Activated CD8-positive, alpha-beta memory T cell treated with anti-CD3 and anti-CD28 coated beads for 4 hours (primary cell): Measurements from ENCODE around the gene PRELID1.

Experiments
- DNase-seq, 2 donors: peaks; one replicate each; pipeline ENCODE4 v3.0.0-alpha.2; 2020; ENCODE audit warnings: low read depth in 2 of 2

The PRELID1 gene

GRCh38 chr5:177313561-177314259, 10.1 kb downstream of the PRELID1 start:
- no peak for DNase-seq

GRCh38 chr5:177314376-177315342, 11.1 kb downstream of the PRELID1 start:
- DNase-seq = no peak

- no peak for DNase-seq
These were observed 11.8 kb downstream of the PRELID1 start for GRCh38 chr5:177315411-177315810.

GRCh38 chr5:177316005-177316404, 12.4 kb downstream of the PRELID1 start:
- no peak for DNase-seq

GRCh38 chr5:177317959-177318377, 14.4 kb downstream of the PRELID1 start:
- DNase-seq = peak in 1 of 2 donors; percentile 46

GRCh38 chr5:177319913-177320588, 16.5 kb downstream of the PRELID1 start:
- no peak for DNase-seq

GRCh38 chr5:177320879-177321278, 17.3 kb downstream of the PRELID1 start:
- DNase-seq = no peak

- no peak for DNase-seq
These were observed 22.3 kb downstream of the PRELID1 start for GRCh38 chr5:177325868-177326381.

GRCh38 chr5:177327539-177328522, 24.2 kb downstream of the PRELID1 start:
- DNase-seq = no peak

- DNase-seq = no peak
These were observed 25.1 kb downstream of the PRELID1 start for GRCh38 chr5:177328545-177329231.

GRCh38 chr5:177329883-177330282, 26.3 kb downstream of the PRELID1 start:
- no peak for DNase-seq

- no peak for DNase-seq
These were observed 27.6 kb downstream of the PRELID1 start for GRCh38 chr5:177330991-177331842.

GRCh38 chr5:177332031-177332895, 28.7 kb downstream of the PRELID1 start:
- no peak for DNase-seq

- DNase-seq = no peak
These were observed 29.3 kb downstream of the PRELID1 start for GRCh38 chr5:177332896-177333260.

- DNase-seq = no peak
These were observed 30.0 kb downstream of the PRELID1 start for GRCh38 chr5:177333420-177334154.

- DNase-seq = no peak
These were observed 30.6 kb downstream of the PRELID1 start for GRCh38 chr5:177334155-177334551.
